ENCODE data around the gene ATF7IP2. TPM values are rescaled to one million over a fixed set of nuclear protein-coding genes. Genes with fewer than 3 reads are reported as not detected.

The ATF7IP2 gene
- total and polyA plus RNA-seq, 4 donors: 14.3 to 60.4 (median 30.1) TPM

DNA sequence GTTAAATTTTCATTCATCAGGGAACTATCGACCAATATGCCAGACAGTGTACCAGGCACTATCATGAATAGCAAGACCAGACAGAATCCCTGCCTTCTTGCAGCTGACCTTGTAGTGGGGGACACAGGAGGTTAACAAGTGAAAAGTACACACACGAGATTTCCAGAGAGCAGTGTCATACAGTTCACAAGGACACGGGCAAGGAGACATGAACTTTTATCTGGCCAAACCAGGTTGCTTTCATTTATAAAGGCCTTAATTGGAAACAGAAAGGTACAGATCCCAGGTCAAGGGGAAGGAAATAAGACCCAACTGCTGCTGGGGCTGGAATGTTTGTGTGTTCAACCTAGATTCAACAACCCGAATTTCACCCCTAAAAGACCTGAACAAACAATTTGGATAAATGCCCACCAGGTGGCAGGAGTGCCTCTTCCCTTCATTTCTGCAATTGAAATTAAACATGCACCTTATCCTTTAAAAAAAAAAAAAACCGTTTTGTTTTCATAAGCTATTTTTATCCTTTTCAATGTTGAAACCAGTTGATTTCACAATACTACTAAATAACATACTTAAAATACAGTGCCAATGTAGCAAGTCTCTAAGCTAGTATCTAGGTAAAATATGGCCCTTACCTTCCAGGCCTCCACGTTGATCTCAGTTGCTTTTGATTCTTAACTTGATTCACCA, 128.7 kb downstream of the ATF7IP2 start:
- no peaks in the 10 kb centered on the region for H3K36me3 ChIP-seq (ENCODE audit: control insufficient read depth in 4 of 4, insufficient read depth in 3 of 4, low read depth in 1 of 4, low read length in 3 of 4)

More for the DNA sequence above, 128.7 kb downstream of the ATF7IP2 start:
- no peak overlapping the region for H3K4me3 ChIP-seq (ENCODE audit: low read depth in 1 of 3, low read length in 3 of 3)
- H3K9ac ChIP-seq (ENCODE audit: low read depth in 1 of 2, low read length in 2 of 2): peak overlapping the region; percentile 15 to 82
- DNase-seq (ENCODE audit: low spot score): peak; percentile 44
- no peaks in the 10 kb centered on the region for H3K27me3 ChIP-seq (ENCODE audit: control insufficient read depth in 4 of 4, insufficient read depth in 4 of 4, low read length in 3 of 4)
- H3K27ac ChIP-seq (ENCODE audit: low read depth in 1 of 2, low read length in 2 of 2): peak overlapping the region; percentile 83 to 87
- no peaks in the 10 kb centered on the region for H3K9me3 ChIP-seq (ENCODE audit: control insufficient read depth in 4 of 4, low read length in 3 of 4)
- WGBS: 12% methylated on average over 6 of the region's 6 CpGs
- H3K4me1 ChIP-seq (ENCODE audit: control insufficient read depth in 4 of 4, insufficient read depth in 4 of 4, low read length in 3 of 4): peaks cover 8 to 32% (median 16%) of the 10 kb centered on the region in 4 donors
- peak; percentile 50 to 70 for TF ChIP-seq JUND (IDR thresholded peaks at IDR 0.05)
- peak; percentile 7 for TF ChIP-seq FOXA2 (IDR thresholded peaks at IDR 0.05)
- peak; percentile 87 for TF ChIP-seq SP1 (IDR thresholded peaks at IDR 0.05)
- peak; percentile 31 for TF ChIP-seq TAF1 (conservative IDR thresholded peaks at IDR 0.05)
- TF ChIP-seq, protein P1, sequence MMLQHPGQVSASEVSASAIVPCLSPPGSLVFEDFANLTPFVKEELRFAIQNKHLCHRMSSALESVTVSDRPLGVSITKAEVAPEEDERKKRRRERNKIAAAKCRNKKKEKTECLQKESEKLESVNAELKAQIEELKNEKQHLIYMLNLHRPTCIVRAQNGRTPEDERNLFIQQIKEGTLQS (IDR thresholded peaks at IDR 0.05): peak; percentile 16
- TF ChIP-seq GABPA (IDR thresholded peaks at IDR 0.05 in 1 of 2, conservative IDR thresholded peaks at IDR 0.05 in 1 of 2): peak in 1 of 2 donors; percentile 37
- TF ChIP-seq, protein P2, sequence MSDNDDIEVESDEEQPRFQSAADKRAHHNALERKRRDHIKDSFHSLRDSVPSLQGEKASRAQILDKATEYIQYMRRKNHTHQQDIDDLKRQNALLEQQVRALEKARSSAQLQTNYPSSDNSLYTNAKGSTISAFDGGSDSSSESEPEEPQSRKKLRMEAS (IDR thresholded peaks at IDR 0.05): peak; percentile 61
- TF ChIP-seq EGR1 (IDR thresholded peaks at IDR 0.05; ENCODE audit: low read depth in 2 of 2): no peak
- peak; percentile 37 for TF ChIP-seq NR2F2 (IDR thresholded peaks at IDR 0.05)
- TF ChIP-seq FOXA1 (IDR thresholded peaks at IDR 0.05): no peak
- TF ChIP-seq HNF4A (conservative IDR thresholded peaks at IDR 0.05): peak; percentile 65 to 67
- TF ChIP-seq, protein P3, sequence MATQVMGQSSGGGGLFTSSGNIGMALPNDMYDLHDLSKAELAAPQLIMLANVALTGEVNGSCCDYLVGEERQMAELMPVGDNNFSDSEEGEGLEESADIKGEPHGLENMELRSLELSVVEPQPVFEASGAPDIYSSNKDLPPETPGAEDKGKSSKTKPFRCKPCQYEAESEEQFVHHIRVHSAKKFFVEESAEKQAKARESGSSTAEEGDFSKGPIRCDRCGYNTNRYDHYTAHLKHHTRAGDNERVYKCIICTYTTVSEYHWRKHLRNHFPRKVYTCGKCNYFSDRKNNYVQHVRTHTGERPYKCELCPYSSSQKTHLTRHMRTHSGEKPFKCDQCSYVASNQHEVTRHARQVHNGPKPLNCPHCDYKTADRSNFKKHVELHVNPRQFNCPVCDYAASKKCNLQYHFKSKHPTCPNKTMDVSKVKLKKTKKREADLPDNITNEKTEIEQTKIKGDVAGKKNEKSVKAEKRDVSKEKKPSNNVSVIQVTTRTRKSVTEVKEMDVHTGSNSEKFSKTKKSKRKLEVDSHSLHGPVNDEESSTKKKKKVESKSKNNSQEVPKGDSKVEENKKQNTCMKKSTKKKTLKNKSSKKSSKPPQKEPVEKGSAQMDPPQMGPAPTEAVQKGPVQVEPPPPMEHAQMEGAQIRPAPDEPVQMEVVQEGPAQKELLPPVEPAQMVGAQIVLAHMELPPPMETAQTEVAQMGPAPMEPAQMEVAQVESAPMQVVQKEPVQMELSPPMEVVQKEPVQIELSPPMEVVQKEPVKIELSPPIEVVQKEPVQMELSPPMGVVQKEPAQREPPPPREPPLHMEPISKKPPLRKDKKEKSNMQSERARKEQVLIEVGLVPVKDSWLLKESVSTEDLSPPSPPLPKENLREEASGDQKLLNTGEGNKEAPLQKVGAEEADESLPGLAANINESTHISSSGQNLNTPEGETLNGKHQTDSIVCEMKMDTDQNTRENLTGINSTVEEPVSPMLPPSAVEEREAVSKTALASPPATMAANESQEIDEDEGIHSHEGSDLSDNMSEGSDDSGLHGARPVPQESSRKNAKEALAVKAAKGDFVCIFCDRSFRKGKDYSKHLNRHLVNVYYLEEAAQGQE (IDR thresholded peaks at IDR 0.05): peak; percentile 26
- TF ChIP-seq RAD21 (IDR thresholded peaks at IDR 0.05): peak; percentile 91 to 96
- TF ChIP-seq, protein P4, sequence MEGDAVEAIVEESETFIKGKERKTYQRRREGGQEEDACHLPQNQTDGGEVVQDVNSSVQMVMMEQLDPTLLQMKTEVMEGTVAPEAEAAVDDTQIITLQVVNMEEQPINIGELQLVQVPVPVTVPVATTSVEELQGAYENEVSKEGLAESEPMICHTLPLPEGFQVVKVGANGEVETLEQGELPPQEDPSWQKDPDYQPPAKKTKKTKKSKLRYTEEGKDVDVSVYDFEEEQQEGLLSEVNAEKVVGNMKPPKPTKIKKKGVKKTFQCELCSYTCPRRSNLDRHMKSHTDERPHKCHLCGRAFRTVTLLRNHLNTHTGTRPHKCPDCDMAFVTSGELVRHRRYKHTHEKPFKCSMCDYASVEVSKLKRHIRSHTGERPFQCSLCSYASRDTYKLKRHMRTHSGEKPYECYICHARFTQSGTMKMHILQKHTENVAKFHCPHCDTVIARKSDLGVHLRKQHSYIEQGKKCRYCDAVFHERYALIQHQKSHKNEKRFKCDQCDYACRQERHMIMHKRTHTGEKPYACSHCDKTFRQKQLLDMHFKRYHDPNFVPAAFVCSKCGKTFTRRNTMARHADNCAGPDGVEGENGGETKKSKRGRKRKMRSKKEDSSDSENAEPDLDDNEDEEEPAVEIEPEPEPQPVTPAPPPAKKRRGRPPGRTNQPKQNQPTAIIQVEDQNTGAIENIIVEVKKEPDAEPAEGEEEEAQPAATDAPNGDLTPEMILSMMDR (IDR thresholded peaks at IDR 0.05; ENCODE audit: low read depth, low read length, missing input control): peak; percentile 85
- peak; percentile 24 for TF ChIP-seq HNF4G (IDR thresholded peaks at IDR 0.05)
- TF ChIP-seq YY1 (IDR thresholded peaks at IDR 0.05): no peak
- TF ChIP-seq RXRA (IDR thresholded peaks at IDR 0.05): peak; percentile 78 to 88
- TF ChIP-seq, protein P5, sequence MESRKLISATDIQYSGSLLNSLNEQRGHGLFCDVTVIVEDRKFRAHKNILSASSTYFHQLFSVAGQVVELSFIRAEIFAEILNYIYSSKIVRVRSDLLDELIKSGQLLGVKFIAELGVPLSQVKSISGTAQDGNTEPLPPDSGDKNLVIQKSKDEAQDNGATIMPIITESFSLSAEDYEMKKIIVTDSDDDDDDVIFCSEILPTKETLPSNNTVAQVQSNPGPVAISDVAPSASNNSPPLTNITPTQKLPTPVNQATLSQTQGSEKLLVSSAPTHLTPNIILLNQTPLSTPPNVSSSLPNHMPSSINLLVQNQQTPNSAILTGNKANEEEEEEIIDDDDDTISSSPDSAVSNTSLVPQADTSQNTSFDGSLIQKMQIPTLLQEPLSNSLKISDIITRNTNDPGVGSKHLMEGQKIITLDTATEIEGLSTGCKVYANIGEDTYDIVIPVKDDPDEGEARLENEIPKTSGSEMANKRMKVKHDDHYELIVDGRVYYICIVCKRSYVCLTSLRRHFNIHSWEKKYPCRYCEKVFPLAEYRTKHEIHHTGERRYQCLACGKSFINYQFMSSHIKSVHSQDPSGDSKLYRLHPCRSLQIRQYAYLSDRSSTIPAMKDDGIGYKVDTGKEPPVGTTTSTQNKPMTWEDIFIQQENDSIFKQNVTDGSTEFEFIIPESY (IDR thresholded peaks at IDR 0.05): peak; percentile 67
